Stromal cell of bone marrow (primary cell): ENCODE data around the gene CAMK2N1.
"Not testable (repeated sequence)": the region's sequence is repeated elsewhere in the genome, so short reads cannot be mapped to it uniquely, and the experiment has no call there.

Experiments used
- DNase-seq: peaks from one replicate; pipeline ENCODE4 v3.0.0-alpha.2; 2012; ENCODE audit warnings: low read depth

CAMK2N1 gene

DNA sequence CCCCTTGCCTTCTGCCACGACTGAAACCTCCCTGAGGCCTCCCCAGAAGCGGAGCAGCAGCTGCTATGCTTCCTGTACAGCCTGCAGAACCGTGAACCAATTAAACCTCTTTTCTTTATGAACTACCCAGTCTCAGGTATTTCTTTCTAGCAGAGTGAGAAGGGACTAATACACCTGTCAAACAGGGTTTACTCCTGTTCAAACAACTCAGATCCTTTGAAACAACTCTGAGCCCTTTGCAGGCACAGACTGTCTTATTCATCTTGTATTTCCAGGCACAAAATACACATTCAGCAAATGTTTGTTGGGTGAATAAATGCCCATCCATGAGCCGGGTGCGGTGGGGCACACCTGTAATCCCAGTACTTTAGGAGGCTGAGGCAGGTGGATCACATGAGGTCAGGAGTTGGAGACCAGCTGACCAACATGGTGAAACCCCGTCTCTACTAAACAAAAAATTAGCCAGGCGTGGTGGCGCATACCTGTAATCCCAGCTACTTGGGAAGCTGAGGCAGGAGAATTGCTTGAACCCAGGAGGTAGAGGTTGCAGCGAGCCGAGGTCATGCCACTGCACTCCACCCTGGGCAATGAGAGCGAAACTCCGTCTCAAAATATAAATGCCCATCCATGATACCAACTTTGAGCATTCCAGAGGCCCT, 10.8 kb upstream of the CAMK2N1 start:
- DNase-seq = not testable (repeated sequence)

- DNase-seq = no peak
Measured at GRCh38 chr1:20496241-20496661, 10.2 kb upstream of the CAMK2N1 start.

DNA sequence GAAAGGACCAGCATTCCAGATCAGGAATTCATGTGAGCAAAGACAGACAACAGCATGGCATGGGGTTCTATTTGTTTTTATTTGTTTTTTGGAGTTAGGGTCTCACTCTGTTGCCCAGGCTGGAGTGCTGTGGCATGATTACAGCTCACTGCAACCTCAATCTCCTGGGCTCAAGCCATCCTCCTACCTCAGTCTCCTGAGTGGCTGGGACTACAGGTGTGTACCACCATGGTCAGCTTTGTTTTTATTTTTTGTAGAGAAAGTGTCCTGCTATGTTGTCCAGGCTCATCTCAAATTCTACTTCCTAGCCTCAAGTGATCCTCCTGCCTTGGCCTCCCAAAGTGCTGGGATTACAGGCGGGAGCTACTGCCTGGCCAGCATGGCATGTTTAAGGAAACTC, 9.7 kb upstream of the CAMK2N1 start:
- no peak for DNase-seq

GRCh38 chr1:20494609-20495311, 8.8 kb upstream of the CAMK2N1 start:
- DNase-seq = peak; percentile 81

- peak; percentile 74 for DNase-seq
Measured at GRCh38 chr1:20493839-20494608, 8.0 kb upstream of the CAMK2N1 start.

DNA sequence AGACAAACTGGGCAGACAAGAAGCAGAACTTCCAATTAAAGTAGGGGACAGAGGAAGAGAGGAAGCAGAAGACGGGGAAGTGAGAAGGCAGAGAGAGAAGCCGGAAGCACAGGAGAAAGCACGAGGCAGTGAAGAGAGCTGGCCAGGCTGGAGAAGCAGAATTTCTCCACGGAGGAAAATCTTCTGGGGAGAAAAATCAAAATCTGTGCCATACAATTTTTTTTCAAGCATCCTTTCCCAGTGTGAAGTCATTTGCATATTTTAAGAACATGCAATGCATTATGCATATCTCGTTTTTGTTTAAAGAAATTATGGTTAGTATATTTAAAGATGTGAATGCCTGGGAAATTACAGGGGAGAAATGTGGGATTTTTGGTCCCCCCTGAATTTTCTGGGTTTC, 7.3 kb upstream of the CAMK2N1 start:
- DNase-seq = no peak

DNA sequence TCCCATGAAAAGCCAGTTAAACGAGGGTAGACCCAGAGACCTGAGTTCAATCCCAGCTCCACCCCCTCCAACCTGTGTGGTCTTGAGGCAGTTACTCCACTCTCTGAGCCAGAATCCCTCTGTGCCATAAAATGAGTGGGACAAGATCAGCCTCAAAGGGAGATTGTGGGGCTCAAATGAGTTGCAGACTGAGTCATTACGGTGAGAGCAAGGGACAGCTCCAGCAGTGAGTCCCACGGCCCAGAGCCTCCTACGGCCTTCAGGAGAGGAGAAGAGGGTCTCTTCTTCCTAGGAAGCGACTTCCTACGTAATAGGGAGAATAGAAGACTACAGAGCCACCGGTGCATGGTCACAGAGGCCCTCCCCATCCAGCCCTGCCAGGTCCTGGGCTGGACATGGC, 6.7 kb upstream of the CAMK2N1 start:
- no peak for DNase-seq

DNA sequence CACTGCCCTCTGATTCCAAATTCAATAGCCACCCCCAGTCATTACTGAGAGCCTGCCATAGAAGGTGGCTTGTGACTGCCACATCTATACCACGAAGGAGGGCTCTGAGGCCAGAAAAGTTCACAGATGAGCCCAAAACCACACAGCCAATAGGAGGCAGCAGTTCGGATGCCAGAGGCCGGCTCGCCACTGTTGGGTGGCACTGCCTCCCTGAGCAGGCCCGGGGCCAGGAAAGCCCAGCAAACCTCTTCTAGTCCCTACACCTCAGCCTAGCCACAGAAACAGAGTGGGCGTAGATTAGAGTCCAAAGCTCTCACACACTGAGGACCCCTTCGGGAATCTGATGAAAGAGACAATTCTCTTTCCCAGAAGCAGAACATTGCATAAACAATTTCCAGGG, 5.9 kb upstream of the CAMK2N1 start:
- no peak for DNase-seq

DNA sequence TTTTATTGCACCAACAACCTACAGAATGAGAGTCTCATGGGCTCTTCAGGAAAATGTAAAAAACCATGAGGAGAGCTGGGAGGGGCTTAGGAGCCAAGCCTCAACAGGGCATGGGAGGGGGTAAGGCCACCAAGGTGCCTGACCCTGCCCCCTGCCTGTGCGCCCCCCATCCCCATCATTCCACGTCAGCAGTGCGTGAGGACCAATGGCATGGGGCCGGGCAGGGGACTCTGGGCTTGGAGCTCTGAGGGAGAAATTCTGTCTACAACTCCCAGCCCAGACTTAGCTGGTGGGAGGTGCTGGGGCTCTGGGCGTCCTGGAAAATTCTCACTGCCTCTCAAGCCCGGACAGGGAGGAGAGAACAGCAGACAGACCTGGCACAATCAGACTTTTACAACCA, 5.2 kb upstream of the CAMK2N1 start:
- no peak for DNase-seq

GRCh38 chr1:20487236-20487590, 1.2 kb upstream of the CAMK2N1 start:
- DNase-seq = no peak

DNA sequence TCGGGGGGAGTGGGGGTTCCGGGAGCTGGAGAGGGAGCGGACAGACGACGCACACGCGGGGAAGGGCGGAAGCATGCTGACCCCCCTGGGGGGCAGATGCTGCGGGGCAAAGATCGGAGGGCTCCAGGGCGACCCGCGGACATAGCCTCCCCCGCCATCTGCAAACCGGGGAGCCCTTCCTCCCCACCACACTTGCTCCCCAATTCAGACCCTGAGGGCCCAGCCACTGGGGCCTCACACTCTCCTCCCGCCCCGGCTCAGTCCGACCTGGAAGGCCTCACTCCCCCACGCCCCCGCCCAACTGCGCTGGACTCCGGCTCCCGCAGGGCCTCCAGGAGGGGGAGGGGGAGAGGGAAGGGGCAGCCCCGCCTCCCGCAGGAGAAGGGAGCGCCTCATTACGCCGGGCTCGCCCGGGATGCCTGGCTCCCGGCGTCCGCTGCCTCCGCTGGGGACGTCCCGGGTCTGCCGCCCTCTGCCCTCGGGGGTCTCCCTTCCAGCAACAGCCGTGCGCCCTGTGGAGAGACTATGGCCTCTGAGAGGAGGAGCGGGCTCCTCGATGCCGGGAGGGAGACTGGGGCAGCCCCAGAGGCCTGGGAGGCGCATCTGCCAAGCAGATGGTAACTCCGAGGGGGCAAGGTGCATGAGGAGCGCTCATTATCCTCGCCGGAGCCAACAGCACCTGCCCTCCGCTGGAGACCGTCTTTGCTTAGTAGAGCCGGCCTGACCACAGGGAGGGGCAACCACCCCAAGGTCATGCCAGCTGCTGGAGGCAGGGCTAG, 636 bp upstream of the CAMK2N1 start:
- DNase-seq = no peak

DNA sequence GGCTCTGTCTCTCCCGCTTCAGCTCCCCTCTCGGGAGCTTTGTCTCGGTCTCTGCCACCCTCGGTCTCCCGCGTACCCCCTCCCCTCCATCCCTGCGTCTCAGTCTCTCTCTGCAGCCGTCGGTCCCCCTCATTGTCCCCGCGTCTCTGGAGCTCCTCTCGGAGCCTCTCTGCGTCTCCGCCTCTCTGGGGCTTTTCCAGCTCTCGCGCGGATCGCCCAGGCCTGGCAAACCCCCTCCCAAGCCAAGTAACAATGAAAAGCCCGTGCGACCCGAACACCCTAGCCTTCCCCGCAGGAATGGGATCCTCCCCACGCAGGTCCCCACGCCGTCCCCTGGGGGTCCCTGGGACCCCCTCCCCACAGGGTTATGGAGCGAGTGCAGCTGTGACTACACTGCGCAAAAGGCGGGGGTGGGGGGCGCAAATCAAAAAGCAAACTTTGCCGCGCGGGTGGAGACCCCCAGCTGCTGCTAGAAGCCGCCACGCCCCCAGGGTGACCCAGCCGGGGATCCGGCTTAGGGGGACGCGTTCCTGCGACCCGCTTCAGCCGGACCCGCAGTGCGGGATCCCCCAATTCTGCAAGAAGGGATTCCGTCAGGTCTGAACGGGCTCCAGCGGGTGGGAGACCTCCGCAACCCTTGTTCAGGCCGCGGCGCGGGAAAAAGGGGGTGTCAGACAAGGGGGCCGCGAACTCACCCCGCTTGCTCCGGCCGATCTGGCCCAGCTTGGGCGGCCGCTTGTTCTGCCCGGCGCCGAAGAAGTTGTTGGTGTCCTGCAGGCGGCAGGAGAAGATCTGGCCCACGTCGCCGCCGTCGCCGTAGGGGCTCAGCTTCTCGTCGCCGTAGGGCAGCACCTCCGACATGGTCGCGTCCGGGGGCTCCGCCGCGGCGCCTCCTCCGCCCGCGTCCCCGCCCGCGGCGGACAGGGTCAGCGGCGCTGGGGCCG, 1.2 kb downstream of the CAMK2N1 start:
- DNase-seq = no peak

DNA sequence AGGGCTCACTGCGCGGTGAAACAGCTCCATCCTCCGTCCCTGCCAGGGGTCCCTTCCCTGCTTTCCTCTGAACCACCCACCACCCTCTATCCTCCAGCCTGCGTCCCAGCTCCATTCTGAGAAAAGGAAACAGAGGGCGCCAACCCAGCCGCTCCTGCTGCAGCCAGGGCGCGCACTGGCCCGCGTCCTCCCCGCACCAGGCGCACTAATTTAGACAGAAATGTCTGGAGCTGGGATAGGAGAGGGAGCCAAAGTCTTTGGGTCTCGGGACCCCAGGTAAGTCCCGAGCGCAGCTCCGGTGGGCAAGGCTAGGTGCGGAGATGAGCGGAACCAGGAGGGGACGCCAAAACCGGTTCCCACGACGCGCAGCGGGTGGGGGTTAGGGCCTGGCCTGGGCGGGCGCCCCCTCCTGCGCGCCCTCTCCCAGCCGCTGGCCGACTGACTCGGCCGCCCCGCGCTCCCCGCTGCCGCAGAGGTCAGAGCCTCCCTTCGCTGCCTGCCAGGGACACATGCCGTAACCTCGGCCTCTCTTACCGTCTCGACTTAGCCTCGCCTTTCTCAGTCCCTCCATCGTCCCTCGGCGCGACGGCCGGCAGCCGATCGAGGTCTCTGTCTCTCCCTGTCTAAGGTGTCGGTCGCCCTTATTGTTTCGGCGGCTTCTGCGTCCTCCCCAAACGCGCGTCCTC, 2.0 kb downstream of the CAMK2N1 start:
- no peak for DNase-seq

DNA sequence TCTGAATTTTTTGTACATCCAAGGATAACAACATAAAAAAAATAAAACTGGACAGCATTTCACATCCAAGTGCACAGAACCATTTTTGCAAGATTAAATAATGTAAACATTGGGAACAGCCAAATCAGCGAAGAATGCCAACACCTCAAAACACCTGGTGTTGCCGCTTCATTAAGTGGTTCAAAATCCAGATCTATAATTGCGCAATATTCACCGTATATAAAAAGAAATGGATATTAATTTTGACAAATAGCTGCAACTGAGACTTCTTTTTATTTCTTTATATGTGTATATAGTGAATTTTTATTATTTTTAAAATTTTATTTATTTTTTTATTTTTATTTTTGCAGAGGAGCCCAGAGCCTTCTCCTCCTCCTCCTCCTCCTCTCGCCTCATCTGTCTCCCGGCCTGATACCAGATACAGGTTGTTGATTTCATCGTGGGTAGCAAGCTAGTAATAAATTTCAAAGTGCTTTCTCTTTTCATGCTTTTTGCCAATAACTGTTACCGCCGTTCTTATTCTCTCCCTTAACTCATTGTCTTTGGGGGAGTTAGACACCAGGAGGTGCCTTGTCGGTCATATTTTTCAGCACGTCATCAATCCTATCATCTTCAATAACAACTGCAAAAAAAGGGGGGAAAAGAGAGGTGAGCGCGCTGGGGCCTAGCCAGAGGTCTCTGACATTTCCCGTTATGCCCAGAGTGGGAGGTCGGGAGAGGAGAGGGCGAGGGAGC, 2.7 kb downstream of the CAMK2N1 start:
- DNase-seq = no peak

DNA sequence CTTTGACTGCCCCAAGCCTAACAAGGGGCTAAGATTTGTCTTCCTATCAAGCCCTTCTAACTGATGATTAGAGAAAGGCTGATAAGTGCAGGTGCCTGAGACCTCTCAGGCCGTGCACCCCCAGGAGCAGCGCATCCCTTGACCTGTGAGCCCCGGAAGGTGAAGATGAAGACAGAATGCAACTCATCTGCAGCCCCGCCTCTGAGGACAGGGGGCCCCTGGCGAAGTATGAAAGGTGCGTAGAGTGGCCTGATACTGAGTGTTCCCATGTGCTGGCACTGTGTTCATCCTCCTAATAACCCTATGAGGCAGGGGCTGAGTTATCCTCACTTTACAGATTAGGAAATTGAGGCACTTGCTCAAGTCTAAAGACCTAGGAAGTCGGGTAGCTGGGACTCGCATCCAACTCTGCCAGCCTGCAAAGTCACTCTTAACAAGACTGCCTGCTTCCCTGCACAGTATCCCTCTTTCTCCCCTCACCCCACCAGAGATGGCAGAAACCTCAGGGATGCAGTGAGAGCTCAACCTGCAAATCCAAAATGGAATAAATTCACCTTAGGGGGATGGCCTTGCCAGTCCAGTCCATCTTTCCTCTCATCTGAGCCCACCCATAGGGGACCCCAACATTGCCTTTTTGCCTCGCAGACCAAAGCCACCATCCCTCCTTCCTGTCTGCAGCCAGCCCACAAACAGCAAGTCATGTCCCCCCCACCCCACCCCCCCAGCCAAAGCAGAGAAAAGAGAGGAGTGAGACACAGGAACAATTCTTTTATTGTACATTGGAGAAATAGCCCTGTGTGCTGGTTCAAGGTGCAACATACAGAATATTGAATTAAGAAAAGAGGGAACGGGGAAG, 4.1 kb downstream of the CAMK2N1 start:
- DNase-seq = no peak

- no peak for DNase-seq
Measured at GRCh38 chr1:20480951-20481617, 4.9 kb downstream of the CAMK2N1 start.

DNA sequence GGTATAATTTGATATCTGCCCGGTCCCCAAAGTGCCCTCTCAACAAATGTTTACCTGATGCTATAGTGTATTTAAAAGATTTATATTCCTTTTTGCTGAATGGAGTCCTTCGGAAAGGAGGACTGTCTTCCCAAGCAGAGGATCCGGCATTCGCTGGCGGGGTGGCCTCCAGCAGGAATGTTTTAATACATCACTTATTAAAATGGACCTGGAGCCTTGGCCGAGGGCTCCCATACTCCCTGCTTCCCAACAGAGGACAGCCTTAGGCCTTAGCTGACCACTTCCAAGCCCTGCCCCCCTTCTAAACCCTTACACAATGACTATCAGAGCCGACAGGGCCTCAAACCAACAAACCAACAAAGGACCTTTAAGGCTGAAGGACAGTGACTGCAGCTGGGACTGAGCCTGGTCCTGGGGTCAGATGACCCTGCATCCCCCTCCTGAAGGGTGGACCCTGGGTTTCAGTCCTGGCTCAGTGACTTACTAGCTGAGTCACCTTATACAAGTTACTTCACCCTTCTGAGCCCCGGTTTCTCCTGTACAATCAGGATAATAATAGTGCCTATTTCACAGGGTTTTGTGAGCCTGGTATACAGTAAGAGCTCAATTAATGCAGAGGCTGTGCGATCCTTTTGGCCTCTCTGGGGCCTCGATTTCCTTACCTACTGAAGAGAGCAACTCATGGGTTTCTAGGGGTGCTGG, 5.6 kb downstream of the CAMK2N1 start:
- no peak for DNase-seq

DNA sequence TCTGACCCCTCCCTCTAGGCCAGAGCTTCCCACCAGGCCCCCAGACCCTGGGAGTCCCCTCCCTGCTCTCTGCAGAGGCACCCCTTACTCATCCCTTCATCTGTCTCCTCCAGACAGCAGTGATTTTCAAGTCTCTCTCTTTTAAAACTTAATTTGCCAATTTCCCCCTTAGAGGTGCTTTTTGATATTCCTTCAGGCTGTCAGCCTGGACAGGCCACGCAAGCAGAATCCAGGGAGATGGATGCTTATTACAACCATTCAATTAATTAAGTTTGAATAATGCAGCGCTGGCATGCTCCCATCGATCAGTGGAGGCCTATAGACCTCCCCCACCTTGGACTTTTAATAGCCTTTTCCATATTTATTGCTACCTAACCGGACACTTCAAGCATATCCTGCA, 6.2 kb downstream of the CAMK2N1 start:
- no peak for DNase-seq
